LNCAP (cell line): ENCODE data around the gene CCL27.
A peak's percentile ranks its signal among the peaks of the same experiment; 100 is the strongest.

Experiments
- TF ChIP-seq, protein P1 (sequence below): fragments of 450-650 bp; IDR thresholded peaks from 2 replicates; pipeline ENCODE4 v1.5.1; 2017; ENCODE audit warnings: mild to moderate bottlenecking

CCL27 gene

DNA sequence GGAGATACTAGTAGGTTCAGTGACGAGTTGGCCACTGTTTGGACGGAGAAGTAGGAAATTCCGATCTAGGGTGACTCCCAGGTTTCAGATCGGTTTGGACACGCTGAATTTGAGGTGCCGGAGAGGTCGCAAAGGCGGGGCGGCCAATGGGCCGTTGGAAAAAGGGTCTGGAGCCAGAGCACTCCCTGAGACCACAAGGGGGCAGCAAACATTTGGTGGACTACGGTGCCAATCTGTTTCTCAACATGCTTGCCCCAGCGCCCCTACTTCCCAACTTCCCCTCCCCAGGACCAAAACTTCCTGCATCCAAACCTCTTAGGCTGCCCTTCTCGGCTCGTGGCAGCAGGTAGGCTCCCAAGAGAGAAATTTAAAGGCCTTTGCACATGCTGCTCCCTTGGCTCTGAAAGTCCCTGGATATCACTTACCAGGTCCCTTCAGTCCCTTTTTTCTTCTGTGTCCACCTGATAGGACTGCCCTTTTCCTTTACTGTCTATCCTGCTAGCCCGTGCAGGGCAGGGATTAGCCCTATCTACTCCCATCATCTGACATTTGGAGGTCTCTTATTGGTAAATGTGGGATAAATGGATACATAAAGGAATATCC, 49.6 kb downstream of the CCL27 start:
- TF ChIP-seq, protein P1, sequence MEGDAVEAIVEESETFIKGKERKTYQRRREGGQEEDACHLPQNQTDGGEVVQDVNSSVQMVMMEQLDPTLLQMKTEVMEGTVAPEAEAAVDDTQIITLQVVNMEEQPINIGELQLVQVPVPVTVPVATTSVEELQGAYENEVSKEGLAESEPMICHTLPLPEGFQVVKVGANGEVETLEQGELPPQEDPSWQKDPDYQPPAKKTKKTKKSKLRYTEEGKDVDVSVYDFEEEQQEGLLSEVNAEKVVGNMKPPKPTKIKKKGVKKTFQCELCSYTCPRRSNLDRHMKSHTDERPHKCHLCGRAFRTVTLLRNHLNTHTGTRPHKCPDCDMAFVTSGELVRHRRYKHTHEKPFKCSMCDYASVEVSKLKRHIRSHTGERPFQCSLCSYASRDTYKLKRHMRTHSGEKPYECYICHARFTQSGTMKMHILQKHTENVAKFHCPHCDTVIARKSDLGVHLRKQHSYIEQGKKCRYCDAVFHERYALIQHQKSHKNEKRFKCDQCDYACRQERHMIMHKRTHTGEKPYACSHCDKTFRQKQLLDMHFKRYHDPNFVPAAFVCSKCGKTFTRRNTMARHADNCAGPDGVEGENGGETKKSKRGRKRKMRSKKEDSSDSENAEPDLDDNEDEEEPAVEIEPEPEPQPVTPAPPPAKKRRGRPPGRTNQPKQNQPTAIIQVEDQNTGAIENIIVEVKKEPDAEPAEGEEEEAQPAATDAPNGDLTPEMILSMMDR = peak; percentile 85
